SK-N-DZ (cell line): ENCODE measurements around the gene CDKN1C. TPM values are rescaled to one million over a fixed set of nuclear protein-coding genes. Genes with fewer than 3 reads are reported as not detected.
A peak's percentile ranks its signal among the peaks of the same experiment; 100 is the strongest.

Experiments
- DNase-seq: peaks from one replicate; pipeline ENCODE4 v3.0.0-alpha.2; 2015; ENCODE audit warnings: low spot score
- polyA plus RNA-seq, 2 experiments: library from polyadenylated mRNA; depleted of rRNA; stranded (reverse); fragments of >200 nt; gene quantifications; 2 replicates each; pipeline ENCODE4 v1.2.3, GENCODE V29; 2014

Gene CDKN1C
- 7.0 and 7.8 TPM in 2 replicates for polyA plus RNA-seq (2014; cell fraction: cytosol; rRNA removed)
- polyA plus RNA-seq (2014; cell fraction: nucleus; rRNA removed): 5.4 and 5.8 TPM in 2 replicates

DNA sequence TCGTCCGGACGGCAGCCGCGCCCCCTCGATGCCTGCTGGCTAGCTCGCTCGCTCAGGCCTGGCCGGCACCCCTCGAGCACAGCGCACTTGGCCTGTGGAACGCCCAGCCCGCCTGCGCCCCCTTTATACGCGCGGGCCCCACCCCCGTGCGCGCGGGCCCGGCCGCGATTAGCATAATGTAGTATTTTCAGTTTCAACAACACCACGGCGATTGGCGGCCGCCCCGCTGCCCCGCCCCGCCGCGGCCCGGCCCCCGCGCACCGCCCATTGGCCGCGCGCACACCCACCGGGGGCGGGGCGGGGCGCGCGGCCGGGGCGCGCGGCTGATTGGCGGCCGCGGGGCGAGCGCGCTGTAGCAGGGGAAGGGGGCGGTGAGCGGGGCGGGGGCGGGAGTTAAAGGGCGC, at the start of gene CDKN1C:
Gene CDKN1C, minus strand, starts transcription at position 98 of the 404 bp plus-strand sequence. CDS start 319 bp downstream, outside the sequence.
- peak; percentile 74 for DNase-seq

DNA sequence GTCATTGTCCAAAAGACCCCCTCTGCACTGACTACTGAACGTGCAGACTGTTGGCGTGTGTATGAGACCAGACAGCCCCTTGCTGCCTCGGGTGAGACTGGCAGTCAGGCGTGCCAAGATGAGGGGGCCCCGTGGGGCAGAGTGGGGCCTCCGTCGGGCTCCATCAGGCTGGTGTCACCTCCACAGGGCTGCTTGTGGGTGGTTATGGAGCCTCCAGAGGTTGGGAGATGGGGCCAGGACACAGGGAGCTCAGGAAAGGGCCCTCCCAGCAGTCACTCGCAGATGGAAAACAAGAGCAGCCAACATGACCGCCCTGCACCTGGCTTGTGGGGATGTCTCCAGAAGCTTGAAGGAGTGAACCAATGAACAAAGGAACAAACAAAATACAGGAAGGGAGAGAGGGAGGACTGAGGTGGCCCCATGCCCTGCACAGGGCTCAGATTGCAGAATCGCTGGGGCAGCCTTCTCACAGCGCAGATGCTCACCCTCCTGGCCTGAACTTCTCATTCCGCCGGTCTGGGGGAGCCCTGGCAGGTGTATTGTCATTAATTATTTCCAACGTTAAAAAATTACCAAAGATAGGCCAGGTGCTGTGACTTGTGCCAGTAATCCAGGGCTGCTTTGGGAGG, 49.1 kb upstream of the CDKN1C start:
- DNase-seq: no peak

DNA sequence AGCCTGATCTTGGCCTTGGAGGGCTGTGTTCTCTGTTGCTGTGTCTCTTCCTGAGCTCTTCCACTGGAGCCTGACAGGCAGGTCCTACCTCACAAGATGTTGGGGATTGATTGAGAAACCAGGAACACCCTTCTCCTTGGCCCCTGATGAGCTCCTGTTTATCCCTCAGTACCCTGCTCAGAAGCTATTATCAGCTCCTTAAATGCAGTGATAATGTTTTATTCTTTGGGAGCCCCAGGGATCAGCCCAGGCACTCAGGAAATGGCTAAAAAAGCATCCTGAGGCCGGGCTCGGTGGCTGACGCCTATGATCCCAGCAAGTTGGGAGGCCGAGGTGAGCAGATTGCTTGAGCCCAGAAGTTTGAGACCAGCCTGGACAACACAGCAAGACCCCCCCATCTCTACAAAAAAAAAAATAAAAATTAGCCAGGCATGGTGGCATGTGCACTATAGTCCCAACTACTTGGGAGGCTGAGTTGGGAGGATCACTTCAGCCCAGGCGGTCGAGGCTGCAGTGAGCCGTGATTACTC, 48.5 kb upstream of the CDKN1C start:
- no peak for DNase-seq

DNA sequence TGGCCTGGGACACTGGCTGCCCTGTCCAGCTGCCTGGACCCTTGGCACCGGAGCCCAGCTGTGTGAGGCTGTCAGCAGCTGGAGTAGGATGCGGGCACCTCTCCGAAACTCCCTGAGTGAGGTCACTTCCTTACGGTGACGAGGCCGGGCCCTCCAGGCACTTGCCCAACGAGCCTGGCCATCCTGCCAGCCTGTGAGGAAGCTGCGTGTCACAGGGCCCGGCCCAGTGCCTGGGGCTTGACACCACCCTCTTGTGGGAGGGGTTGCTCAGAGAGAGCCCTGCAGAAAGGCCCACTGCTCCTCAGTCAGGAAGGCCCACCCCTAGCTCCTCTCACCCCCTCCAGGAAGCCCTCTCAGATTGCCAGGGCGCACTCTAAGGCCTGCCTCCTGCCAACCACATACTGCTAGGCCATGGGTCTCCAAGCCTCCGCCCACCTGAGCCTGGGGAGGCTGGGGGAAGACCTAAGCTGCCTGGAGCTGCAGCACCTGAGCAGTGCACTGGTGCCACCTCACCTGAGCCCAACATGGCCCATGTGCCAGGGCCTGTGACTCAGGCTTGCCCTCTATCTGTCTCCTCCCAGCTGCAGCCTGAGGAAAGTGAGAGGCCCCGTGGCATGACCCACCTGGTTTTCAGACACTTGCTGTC, 47.9 kb upstream of the CDKN1C start:
- DNase-seq: no peak

DNA sequence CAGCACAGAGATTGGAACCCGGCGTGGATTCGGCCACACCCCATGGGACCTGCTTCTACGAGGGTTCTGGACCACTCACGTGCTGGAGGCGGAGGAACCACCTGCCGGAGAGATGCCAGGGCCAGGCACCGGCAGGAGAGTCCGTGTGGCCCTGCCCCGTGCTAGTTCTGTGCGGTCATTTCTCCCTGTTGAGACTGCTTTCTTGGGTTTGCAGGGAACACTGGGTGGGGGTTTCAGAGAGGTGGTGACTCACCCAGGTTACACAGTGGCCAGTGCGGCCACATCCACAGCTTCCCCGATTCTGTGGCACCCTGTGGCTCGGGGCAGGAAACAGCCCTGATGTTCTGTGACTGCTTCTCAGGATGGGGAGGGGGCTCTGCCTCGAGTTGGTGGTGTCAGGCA, 47.3 kb upstream of the CDKN1C start:
- no peak for DNase-seq

DNA sequence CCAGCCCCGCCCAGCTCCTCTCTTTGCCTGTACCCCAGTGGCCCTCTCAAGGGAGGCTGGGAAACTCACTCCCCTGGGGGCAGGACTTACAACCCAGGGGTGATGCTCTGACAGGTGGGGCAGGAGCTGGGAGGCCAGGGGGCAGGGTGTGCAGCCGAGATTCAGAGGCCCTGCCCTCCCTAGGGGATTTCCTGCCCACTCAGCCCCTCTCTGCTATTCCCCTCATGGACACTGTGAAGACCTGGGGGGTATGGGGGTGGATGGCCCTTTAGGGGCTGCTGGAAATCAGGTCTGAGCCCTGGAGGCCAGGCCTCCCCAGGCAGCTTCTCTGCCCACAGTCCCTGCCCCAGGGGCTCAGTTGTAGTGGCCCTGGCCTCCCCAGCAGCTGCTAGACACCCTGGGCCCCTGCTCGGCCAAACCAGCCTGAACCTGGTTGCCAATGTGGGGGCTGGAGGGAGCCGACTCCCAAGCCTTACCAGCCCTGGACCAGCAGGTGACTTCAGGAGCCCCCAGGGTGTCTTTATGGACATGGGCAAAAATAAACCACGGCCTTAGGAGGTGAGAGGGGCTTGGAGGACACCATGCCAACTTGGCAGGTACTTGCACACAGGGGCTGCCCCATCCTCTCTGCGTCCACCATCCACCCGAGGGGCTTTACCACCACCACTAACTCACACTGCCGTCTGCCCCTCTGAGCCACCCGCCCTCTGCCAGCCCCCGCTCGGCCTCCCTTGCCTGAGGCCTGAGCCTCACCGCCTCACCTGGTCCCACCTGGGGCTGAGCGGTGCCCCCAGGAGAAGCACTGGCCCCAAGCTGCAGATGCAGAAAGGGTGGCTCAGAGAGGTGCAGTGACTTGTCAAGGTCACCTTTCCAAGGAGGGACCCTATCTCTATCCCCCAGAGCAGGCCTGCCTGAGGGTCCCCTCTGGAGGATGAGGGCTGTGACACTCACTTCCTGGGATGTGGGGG, 46.5 kb upstream of the CDKN1C start:
- DNase-seq: no peak

DNA sequence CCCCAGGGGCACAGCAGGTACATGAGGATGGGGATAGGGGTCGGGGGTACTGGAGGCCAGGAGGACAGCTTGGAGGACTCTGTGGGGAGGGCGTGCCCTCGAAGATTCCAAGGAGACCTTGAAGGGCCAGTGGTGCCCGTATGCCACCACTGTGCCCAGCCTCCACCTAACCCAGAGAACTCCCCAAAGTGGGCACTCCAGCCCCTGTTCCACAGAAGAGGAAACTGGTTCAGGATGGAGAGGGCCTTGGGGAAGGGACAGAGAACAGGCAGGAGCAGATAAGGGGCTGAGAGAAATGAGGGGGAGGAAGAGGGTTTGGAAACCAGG, 45.8 kb upstream of the CDKN1C start:
- DNase-seq: no peak

DNA sequence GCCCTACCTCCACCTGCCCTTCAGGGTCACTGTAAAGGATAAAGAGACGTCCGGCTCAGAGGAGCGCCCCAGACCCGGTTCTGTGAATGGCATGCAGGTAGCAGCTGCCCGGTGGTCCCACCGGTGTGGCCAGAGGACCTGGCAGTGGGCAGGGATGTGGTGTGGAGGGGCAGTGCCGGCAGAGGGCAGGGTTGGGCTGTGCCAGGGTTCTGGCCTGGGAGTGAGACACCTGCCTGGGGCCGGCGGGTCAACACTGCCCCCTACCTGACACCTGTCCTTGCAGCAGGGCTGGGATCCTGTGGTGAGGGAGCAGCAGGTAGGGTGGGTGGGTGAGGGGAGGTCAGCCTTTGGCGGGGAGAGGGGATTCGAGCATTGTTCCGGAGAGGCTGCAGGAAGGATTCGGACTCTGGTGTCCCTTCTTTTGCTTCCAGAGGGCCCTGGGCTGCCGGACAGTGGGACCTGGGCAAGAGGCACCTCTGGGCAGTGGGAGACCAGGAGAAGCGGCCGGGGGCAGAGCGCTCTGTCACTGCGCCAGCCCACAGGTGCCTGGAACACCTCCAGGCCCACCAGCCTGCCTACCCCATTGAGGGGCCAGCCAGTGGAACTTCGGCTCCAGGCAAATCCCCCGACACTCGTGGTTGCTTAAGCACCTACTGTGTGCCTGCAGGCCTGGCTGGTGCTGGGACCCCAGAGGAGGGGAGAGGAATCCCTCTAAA, 45.3 kb upstream of the CDKN1C start:
- no peak for DNase-seq

DNA sequence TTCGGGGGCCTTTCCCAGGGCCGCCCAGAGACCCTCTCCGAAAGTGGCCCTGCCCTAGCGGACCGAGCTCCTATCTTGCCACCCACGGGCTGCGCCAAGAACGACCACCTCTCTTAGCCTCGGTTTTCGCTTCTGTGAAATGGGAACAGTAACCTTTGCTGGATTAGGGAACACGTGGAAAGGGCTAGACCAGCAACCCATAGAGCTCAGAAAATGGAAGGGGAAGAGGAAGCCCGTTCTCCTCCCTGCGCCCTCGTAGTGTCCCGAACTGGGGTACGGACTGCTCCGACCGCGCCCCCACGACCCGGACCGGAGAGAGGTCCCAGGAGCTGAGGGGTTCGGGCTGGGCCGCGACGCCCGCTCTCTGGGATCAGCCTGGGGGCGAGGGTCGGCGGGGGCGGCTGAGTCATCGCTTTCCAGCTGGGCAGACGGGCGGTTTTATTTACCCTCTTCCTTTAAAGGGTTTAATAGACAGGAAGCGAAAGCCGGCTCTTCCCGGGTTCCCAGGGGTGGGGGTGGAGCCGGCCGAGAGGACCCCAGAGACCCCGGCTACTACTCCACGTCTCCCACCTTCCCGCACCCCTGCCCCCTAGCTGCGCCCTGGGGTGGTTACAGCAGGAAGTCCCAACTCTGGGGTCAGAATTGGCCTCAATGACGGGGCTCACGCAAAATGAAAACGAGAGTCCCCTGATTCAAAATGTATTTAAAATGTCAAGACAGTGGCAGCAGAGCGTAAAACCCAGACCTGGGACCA, 44.6 kb upstream of the CDKN1C start:
- no peak for DNase-seq

DNA sequence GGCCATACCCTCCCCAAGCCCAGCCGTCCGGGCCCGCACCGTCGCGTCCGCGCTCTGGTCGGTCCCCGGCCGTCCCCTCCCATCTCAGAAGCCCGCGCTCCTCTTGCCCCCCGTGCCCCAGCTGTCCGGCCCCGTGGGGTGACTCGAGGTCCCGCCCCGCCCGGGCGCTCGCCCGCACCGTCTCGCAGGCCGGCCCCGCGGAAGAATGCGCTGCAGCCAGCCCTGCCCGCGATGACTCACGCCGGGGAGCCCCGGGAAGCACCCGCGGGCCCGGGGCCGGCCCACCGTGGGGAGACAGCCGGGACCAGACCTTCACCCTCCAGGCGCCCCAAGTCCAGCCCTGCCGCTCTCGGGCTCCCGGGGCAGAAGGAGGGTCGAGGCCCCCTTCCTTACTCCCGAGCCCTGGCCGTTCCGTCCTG, 44.0 kb upstream of the CDKN1C start:
- DNase-seq: no peak

DNA sequence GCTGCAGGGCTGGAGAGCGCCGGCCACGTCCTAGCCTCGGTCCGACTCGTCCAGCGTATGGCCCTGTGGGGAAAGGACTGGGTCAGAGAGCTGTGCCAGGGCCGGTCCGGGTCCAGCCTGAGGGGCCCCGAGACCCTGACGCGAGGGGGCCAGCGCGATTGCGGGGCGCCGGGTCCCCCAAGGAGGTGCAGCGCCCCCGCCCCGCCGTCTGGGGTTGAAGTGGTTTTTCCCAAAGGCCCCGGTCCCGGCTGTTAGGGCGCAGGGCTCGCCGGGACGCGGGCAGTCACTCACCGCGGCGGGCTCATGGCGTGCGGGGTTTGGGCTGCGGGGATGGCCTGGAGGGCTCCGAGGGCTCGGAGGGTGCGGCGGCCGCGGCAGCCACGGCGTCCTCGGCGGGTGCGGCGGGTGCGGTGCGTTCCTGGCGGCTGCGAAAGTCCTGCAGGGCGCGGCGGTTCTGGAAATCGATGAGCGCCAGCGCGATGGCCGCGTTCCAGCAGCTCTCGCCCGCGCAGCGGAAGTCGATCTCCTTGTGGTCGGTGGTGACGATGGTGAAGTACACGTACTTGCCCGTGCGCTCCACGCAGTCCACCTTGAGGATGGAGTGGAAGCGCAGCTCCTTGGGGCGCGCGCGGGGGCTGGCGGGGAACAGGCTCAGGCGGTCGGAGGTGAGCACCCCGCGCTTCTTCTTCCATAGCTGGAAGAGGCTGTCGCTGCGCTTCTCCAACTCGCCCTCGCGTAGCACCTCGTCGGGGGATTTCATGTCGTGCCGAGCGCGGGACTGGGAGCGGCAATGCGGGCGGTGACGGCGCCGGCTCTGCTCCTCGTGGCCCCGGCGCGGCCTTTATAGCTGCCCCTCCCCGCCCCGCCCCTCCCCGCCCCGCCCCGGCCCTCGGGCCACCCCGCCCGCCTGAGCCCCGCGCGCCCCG, 43.3 kb upstream of the CDKN1C start, which contains the start of gene PHLDA2:
Gene PHLDA2, minus strand, starts transcription at position 816 of the 926 bp plus-strand sequence. Its CDS starts 56 bp downstream, at position 760.
- no peak for DNase-seq

DNA sequence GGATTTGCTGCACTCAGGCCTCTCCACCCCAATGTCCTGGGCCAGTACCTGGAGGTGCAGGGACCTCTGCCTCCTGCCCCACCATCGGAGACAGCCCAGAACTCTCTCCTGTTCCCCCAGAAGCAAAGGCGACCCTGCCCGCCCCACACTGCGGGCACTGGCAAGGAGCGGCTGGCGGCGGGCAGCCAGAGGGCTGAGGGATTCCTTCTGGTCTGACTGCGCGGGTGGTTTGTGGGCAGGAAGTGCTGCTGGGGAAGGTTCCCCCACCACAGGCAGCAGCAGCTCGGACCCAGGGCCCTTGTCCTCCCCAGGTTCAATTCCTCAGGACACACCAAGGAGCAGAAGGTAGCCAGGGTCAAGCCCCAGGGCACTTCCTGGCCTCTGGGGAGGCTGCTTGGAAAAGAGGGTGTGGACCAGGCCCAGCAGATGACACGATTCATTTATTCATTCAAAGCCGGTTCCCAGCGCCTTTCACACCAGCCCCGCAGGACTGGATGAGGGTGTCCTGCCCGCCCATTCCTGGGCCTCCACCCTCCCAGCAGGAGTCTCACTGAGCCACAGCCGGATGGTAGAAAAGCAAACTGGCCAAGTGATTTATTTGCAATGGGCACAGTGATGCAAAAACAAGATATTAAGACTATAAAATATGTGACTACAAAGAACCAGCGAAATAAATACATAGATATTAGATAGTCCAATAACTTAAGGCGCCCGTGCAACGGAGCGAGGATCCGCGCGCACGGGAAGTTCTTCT, 42.5 kb upstream of the CDKN1C start:
- DNase-seq: no peak

DNA sequence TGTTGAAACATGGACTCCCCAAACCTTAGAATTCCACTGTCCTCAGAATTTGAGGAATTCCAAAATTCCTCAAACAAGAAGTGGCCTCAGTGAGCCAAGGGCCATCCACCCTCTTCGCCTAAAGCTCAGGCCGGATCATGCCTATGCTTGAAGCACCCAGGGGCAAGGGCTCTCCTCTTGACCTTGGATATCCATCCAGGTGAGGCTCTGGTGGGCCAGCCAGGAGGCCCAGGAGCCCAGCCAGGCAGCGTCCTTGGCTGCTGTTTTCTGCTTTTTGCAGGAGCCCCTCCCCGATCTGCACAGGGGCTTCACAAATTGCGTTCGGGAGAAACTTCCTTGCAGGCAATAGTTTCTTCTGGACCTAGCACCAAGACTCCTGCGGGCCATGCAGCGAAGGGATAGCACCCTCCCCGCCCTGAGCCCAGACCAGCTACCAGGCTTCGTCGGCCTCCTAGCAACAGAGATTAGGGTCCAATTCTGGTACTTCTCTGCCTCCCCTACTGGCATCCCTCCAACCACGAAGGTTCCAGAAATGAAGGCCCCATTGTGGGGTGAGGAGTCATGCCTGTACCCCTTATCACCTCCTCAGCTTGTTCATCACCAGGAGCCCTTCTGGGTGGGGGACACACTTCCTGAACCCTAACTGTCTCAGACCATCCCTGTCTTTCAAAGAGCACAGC, 41.7 kb upstream of the CDKN1C start:
- no peak for DNase-seq

DNA sequence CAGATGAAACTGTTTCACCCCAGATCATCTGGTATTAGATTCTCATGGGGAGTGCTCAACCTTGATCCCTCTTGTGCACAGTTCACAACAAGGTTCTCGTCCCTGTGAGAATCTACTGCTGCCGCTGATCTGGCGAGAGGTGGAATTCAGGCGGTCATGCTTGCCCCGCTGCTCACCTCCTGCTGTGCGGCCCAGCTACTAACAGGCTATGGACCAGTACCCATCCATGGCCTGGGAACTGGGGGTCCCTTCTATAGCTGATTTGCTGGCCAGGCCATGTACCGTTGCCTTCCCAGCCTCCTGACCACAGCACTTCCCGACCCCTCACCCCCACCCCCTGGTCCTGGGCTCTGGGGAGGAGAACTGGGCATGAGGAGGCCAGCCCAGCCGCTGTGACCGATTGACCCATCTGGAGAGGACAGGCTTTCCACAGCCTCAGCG, 41.1 kb upstream of the CDKN1C start:
- no peak for DNase-seq

DNA sequence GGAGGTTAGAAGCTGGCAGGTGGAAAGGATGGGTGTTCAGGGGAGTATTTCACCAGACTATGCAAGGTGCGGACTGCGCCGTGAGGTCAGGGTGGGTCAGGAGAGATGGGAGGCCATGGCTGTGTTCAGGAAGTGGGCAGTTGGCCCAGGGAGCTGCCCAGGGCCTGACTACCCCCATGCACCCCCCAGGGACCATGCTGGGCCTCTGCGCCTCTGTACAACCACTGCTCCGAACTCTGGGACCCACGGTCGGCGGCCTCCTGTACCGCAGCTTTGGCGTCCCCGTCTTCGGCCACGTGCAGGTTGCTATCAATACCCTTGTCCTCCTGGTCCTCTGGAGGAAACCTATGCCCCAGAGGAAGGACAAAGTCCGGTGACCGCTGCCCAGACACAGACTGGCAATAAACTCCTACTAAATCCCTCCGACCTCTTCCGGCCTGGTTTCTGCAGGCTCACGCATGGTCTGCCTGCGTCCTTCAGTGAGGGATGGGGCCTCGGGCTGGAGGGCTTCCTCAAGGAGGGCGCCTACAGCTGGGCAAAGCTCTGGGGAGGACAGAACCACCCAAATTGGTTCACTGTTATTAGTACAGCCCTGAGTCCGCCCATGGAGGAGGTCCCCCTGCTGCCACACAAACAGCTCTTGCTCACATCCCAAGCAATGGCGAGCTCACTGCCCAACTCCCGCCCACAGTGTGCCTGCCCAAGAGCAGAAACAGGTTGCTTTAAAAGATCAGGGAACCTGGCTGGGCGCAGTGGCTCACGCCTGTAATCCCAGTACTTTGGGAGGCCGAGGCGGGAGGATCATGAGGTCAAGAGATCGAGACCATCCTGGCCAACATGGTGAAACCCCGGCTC, 39.5 kb upstream of the CDKN1C start:
- DNase-seq: no peak

DNA sequence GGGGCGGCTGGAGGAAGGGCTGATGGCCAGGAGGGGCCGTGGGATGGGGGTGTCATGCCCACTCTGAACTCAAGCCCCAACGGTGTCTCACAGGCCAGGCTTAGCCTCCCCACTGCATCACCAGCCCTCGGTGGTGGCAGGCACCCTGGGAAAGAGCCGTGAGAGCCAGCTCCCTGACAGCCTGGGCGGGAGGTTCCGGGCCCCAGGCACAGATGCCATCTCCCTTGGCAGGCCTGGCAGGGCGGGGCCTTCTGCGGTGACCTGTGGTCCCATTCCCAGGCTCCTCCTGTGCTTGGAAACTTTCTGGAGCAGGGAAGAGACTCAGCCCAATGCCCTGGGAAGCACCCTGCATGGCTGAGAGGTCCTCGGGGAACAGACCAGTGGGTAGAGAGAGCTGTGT, 38.8 kb upstream of the CDKN1C start:
- no peak for DNase-seq
